AG04450 (cell line): ENCODE results near the gene MRPL50. TPM values are rescaled to one million over a fixed set of nuclear protein-coding genes. Genes with fewer than 3 reads are reported as not detected.

ENCODE experiments used
- CTCF ChIA-PET: fragments of 300-600, 350-600 bp; formaldehyde crosslinking; extraction: SDS; loops from one replicate; lab custom pipeline; 2022; ENCODE audit warnings: antibody characterized with exemption, inconsistent platforms; lab: Charles Lee
- POLR2A ChIA-PET: fragments of 350-600 bp; formaldehyde crosslinking; extraction: SDS; loops from one replicate; lab custom pipeline; 2021; ENCODE audit warnings: antibody characterized with exemption, inconsistent platforms; lab: Yijun Ruan, JAX
- DNase-seq: peaks from one replicate; pipeline ENCODE4 v3.0.0-alpha.2; 2011; ENCODE audit warnings: low read depth, low spot score
- H3K27ac ChIP-seq: one replicate; pipeline ENCODE4 v1.5.1; 2012; ENCODE audit warnings: low read depth, low read length, control low read depth
- H3K27me3 ChIP-seq: one replicate; pipeline ENCODE4 v1.6.0; 2012; ENCODE audit warnings: low read length; ENCODE audit not compliant: control insufficient read depth, insufficient read depth
- H3K4me3 ChIP-seq: 2 replicates; pipeline ENCODE4 v1.5.1; 2011; ENCODE audit warnings: mild to moderate bottlenecking, low read depth, low read length, control low read depth
- H3K9me3 ChIP-seq: 2 replicates; pipeline ENCODE4 v1.5.1; 2012; ENCODE audit warnings: low read length; ENCODE audit not compliant: control insufficient read depth, insufficient read depth
- polyA plus RNA-seq: library from polyadenylated mRNA; depleted of rRNA; stranded (reverse); fragments of >200 nt; gene quantifications from 2 replicates; pipeline ENCODE4 v1.2.3, GENCODE V29; 2011
- TF ChIP-seq, protein P1 (sequence below): IDR thresholded peaks from 2 replicates; pipeline ENCODE4 v1.5.1; 2011; ENCODE audit warnings: low read depth, low read length, control low read depth, inconsistent platforms

Gene MRPL50
- polyA plus RNA-seq, 1 experiment: 15.0 TPM

DNA sequence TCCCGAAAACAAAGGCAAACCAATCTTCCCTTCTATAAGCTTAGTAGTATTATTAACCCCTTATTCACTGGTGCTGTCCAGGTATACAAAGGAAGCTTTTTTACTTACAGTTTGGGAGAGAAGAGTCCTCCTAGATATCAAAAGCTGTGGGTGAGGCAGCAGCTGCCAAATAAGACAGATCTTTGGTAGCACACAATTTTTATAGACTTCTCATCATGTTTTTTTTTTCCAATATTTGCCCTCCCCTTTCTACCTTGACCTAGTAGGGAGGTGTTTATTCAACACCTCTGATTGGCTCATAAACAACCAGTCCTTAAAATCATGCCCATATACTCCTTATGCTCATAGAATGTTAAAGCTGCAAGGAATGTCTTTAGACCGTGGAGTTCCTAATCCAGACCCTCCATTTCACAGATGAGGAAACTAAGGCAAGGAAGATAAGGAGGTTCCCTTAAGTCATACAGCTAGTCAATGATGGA is 37.2 kb upstream of the MRPL50 start, which contains the start of gene ALDOB:
Gene ALDOB, minus strand, starts transcription at position 174 of the 479 bp plus-strand sequence. CDS start 4,887 bp downstream, outside the sequence.
- H3K27ac ChIP-seq: no peak within 1 kb of the TSS
- H3K9me3 ChIP-seq: no peaks in the 10 kb centered on the region
- CTCF ChIA-PET: interaction anchor here (1.6 kb wide), 1 partner anchor 23 kb away, joined by 5 read pairs; no protein-coding TSS in a partner anchor
- POLR2A ChIA-PET: no interaction called here
- TF ChIP-seq, protein P1, sequence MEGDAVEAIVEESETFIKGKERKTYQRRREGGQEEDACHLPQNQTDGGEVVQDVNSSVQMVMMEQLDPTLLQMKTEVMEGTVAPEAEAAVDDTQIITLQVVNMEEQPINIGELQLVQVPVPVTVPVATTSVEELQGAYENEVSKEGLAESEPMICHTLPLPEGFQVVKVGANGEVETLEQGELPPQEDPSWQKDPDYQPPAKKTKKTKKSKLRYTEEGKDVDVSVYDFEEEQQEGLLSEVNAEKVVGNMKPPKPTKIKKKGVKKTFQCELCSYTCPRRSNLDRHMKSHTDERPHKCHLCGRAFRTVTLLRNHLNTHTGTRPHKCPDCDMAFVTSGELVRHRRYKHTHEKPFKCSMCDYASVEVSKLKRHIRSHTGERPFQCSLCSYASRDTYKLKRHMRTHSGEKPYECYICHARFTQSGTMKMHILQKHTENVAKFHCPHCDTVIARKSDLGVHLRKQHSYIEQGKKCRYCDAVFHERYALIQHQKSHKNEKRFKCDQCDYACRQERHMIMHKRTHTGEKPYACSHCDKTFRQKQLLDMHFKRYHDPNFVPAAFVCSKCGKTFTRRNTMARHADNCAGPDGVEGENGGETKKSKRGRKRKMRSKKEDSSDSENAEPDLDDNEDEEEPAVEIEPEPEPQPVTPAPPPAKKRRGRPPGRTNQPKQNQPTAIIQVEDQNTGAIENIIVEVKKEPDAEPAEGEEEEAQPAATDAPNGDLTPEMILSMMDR: no peak
- no peak within 1 kb of the TSS for H3K4me3 ChIP-seq
- H3K27me3 ChIP-seq: no peaks in the 10 kb centered on the region
- no peak for DNase-seq

DNA sequence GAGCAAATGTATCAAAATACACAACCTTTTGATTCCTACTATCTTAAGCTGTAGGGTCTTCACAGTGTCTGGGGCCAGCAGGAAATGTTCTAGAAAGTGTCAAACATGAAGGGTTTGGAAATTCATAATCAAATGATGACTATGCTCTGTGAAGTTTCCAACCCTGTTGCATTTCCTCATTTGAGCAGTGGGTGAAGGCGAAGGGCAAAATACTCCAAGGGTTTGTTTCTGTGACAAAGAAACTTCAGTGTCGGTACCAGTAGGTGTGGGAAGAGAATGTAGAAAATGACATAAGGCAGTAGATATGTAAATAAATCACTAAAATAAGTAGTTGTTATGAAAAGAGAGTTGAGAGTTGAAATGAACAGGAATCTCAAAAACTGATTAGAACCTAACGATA is 36.6 kb upstream of the MRPL50 start:
- H3K4me3 ChIP-seq: no peak overlapping the region
- no peak for DNase-seq
- ChIA-PET POLR2A (no interaction called here), CTCF (interaction anchor here (1.6 kb wide), 1 partner anchor 24 kb away, joined by 5 read pairs; no protein-coding TSS in a partner anchor)
- H3K9me3 ChIP-seq: no peaks in the 10 kb centered on the region
- TF ChIP-seq, protein P1: no peak
- no peaks in the 10 kb centered on the region for H3K27me3 ChIP-seq
- no peak overlapping the region for H3K27ac ChIP-seq

DNA sequence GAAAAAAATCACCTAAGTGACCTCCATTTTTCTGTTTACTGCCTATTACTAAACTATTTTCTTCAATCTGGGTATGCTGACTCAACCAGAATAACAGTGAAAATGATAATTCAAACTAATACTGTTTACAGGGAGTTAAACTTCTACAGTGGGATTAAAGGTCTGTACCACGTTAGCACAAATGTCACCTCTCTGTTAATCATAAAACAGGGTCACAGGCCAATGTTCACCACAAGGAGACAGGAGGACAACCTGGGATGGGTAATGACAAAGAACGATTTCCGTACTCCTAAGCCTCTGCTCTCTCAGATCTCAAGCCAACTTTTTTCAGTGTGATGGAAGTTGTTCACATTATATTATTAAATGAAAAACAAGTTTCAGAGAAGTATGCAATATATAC is 34.8 kb upstream of the MRPL50 start:
- TF ChIP-seq, protein P1: no peak
- ChIA-PET CTCF (interaction anchor here (0.7 to 1.7 kb wide), 2 partner anchors 16 kb away, joined by 3 to 9 read pairs; no protein-coding TSS in a partner anchor), POLR2A (no interaction called here)
- Histone ChIP-seq H3K27ac (no peak overlapping the region), H3K9me3 (no peaks in the 10 kb centered on the region), H3K27me3 (no peaks in the 10 kb centered on the region), H3K4me3 (no peak overlapping the region)
- no peak for DNase-seq

DNA sequence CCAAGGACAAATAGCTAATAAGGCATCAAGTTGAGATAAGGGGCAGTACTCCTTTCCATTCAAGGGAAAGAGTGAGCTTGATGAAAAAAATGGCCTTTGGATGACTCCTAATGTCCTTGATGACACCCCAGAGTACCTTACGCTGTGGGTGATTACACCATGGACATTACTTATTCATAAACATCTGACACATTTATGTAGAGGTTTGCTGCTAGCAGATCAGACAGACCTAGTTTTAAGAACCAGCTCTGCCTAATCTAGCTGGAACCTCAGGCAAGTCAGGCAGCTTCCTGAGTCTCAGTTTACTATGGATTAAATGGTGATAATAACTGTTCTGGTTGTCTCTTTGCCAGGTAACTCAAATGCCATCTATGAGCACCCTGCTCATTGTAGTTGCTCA is 34.3 kb upstream of the MRPL50 start:
- ChIA-PET CTCF (interaction anchor here (1.7 kb wide), 1 partner anchor 16 kb away, joined by 9 read pairs; no protein-coding TSS in a partner anchor), POLR2A (no interaction called here)
- H3K27me3 ChIP-seq: no peaks in the 10 kb centered on the region
- no peak for DNase-seq
- H3K4me3 ChIP-seq: no peak overlapping the region
- H3K9me3 ChIP-seq: no peaks in the 10 kb centered on the region
- TF ChIP-seq, protein P1: no peak
- no peak overlapping the region for H3K27ac ChIP-seq

DNA sequence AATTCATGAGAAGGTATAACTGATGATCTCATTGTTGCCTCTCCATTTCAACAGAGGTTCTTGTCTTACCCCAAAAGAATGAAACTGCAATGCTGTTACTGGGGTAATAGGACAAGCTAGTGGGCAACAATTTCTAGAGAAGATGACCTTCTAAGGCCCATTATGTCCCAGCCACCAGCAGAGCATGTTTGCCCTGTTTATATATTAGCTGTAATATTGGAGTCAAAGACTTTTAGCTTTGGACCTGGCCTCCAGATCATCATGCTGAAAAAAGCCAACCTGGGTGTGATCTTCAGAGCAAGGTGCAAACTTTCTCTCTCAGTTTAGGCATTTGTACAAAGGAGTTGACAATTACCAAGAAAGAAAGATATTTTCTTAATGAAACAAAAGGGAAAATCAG is 33.8 kb upstream of the MRPL50 start:
- ChIA-PET POLR2A (no interaction called here), CTCF (interaction anchor here (1.7 kb wide), 1 partner anchor 17 kb away, joined by 9 read pairs; no protein-coding TSS in a partner anchor)
- Histone ChIP-seq H3K9me3 (no peaks in the 10 kb centered on the region), H3K27me3 (no peaks in the 10 kb centered on the region), H3K4me3 (no peak overlapping the region), H3K27ac (no peak overlapping the region)
- DNase-seq: no peak
- TF ChIP-seq, protein P1: no peak
